Astrocyte (in vitro differentiated cells and primary cell): ENCODE measurements around the gene APOBEC4. TPM values are rescaled to one million over a fixed set of nuclear protein-coding genes. Genes with fewer than 3 reads are reported as not detected.

ENCODE experiments used
- DNase-seq: peaks from one replicate; pipeline ENCODE4 v3.0.0-alpha.2; 2010; ENCODE audit warnings: low read depth
- FAIRE-seq: peaks from 2 replicates; lab custom pipeline; 2011; peaks lifted over from hg19 to GRCh38; lab: Jason Lieb, UNC
- H2AFZ ChIP-seq: 2 replicates; pipeline ENCODE4 v1.6.0; 2012; ENCODE audit warnings: low read depth, low read length, inconsistent platforms
- H3K27ac ChIP-seq: 2 replicates; pipeline ENCODE4 v1.5.1; 2011; ENCODE audit warnings: low read depth, low read length, inconsistent platforms
- H3K27me3 ChIP-seq: 2 replicates; pipeline ENCODE4 v1.6.0; 2011; ENCODE audit warnings: low read length, inconsistent platforms; ENCODE audit not compliant: insufficient read depth
- H3K36me3 ChIP-seq: 2 replicates; pipeline ENCODE4 v1.5.1; 2011; ENCODE audit warnings: low read length, inconsistent platforms; ENCODE audit not compliant: insufficient read depth
- H3K4me1 ChIP-seq: 2 replicates; pipeline ENCODE4 v1.5.1; 2011; ENCODE audit warnings: low read length, inconsistent platforms; ENCODE audit not compliant: insufficient read depth
- H3K4me2 ChIP-seq: 2 replicates; pipeline ENCODE4 v1.6.0; 2012; ENCODE audit warnings: low read length, inconsistent platforms
- H3K4me3 ChIP-seq: 2 replicates; pipeline ENCODE4 v1.5.1; 2011; ENCODE audit warnings: low read depth, mild to moderate bottlenecking, low read length, inconsistent platforms; ENCODE audit not compliant: insufficient read depth
- H3K79me2 ChIP-seq: 2 replicates; pipeline ENCODE4 v1.6.0; 2012; ENCODE audit warnings: mild to moderate bottlenecking, low read length, inconsistent platforms; ENCODE audit not compliant: insufficient read depth
- H3K9ac ChIP-seq: 2 replicates; pipeline ENCODE4 v1.6.0; 2012; ENCODE audit warnings: mild to moderate bottlenecking, low read length, inconsistent platforms
- H3K9me3 ChIP-seq: 2 replicates; pipeline ENCODE4 v1.5.1; 2012; ENCODE audit warnings: low read depth, mild to moderate bottlenecking, low read length, inconsistent platforms; ENCODE audit not compliant: insufficient read depth
- H4K20me1 ChIP-seq: 2 replicates; pipeline ENCODE4 v1.6.0; 2012; ENCODE audit warnings: low read length, inconsistent platforms; ENCODE audit not compliant: insufficient read depth
- H3K27ac Mint-ChIP-seq: one replicate; pipeline ENCODE4 v1.8.0; 2021; ENCODE audit warnings: mild to moderate bottlenecking, mixed read lengths; ENCODE audit not compliant: unreplicated experiment
- H3K27me3 Mint-ChIP-seq: one replicate; pipeline ENCODE4 v1.8.0; 2021; ENCODE audit warnings: low read depth, mixed read lengths; ENCODE audit not compliant: unreplicated experiment
- H3K36me3 Mint-ChIP-seq: one replicate; pipeline ENCODE4 v1.8.0; 2021; ENCODE audit warnings: low read depth, mixed read lengths; ENCODE audit not compliant: unreplicated experiment
- H3K4me1 Mint-ChIP-seq: one replicate; pipeline ENCODE4 v1.8.0; 2021; ENCODE audit warnings: low read depth, mixed read lengths; ENCODE audit not compliant: unreplicated experiment
- H3K4me3 Mint-ChIP-seq: one replicate; pipeline ENCODE4 v1.8.0; 2021; ENCODE audit warnings: mild to moderate bottlenecking, moderate library complexity, mixed read lengths; ENCODE audit not compliant: unreplicated experiment
- H3K9me3 Mint-ChIP-seq: one replicate; pipeline ENCODE4 v1.8.0; 2021; ENCODE audit warnings: mild to moderate bottlenecking, mixed read lengths; ENCODE audit not compliant: unreplicated experiment
- CTCF ChIP-seq: IDR thresholded peaks from 2 replicates; pipeline ENCODE4 v1.5.1; 2011; ENCODE audit warnings: low read depth, mild to moderate bottlenecking, inconsistent platforms, low read length, moderate library complexity; ENCODE audit not compliant: insufficient read depth
- EZH2 ChIP-seq: IDR thresholded peaks from 2 replicates; pipeline ENCODE4 v1.6.1; 2012; ENCODE audit warnings: mild to moderate bottlenecking, low read length, inconsistent platforms; ENCODE audit not compliant: insufficient read depth
- total RNA-seq: library from RNA; stranded (reverse); gene quantifications from 2 replicates; pipeline ENCODE4 v1.2.1, GENCODE V29; 2021

APOBEC4 gene
- total RNA-seq, 1 donor from 2014 or later, result not detected

DNA sequence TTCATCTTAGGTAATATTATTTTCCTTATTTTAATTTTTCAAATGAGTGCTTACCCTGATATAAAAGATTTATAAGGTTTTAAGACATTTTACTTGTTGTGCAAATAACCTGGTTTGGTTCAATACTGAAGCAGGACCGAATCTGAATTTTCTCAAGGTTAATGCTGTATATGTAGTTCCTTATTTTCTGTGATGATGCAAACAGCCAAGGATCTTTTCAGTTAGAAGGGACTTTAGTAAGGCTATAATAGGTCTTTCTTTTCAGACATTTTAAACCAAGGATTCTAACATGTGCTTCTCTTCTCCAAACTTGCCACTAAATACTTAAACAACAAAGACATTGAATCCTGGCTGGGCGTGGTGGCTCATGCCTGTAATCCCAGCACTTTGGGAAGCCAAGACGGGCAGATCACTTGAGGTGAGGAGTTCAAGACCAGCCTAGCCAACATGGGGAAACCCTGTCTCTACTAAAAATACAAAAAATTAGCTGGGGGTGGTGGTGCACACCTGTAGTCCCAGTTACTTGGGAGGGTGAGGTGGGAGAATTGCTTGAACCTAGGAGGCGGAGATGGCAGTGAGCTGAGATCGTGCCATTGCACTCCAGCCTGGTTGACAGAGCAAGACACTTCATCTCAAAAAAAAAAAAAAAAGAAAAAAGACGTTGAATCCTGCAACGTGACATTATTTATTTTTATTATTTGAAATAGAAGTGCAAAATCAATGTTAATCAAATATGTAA lies 14.3 kb downstream of the APOBEC4 start:
- no peak for TF ChIP-seq EZH2
- no peak for TF ChIP-seq CTCF
- FAIRE-seq (no peak), DNase-seq (no peak)
- Histone ChIP-seq H2AFZ (no peak overlapping the region), H3K79me2 (peaks cover 37% of the 10 kb centered on the region), H3K4me1 (peaks cover 7% of the 10 kb centered on the region), H3K9me3 (no peaks in the 10 kb centered on the region), H4K20me1 (no peaks in the 10 kb centered on the region), H3K27ac (no peak overlapping the region), H3K36me3 (no peaks in the 10 kb centered on the region), H3K4me2 (no peak overlapping the region), H3K4me3 (no peak overlapping the region), H3K9ac (no peak overlapping the region), H3K27me3 (no peaks in the 10 kb centered on the region)
- Mint-ChIP-seq H3K4me3 (no peak overlapping the region), H3K4me1 (no peaks in the 10 kb centered on the region), H3K36me3 (no peaks in the 10 kb centered on the region), H3K27me3 (no peaks in the 10 kb centered on the region), H3K27ac (no peak overlapping the region), H3K9me3 (no peaks in the 10 kb centered on the region)

- peak overlapping the region; percentile 90 for H3K4me3 ChIP-seq
- H3K9ac ChIP-seq, result no peak overlapping the region
- peak overlapping the region; percentile 97 for H3K4me2 ChIP-seq
- peaks cover 11% of the 10 kb centered on the region for H4K20me1 ChIP-seq
- no peak for TF ChIP-seq EZH2
- TF ChIP-seq CTCF, result no peak
- no peak overlapping the region for H2AFZ ChIP-seq
- no peak overlapping the region for H3K27ac Mint-ChIP-seq
- no peak overlapping the region for H3K27ac ChIP-seq
- DNase-seq (no peak), FAIRE-seq (no peak)
- H3K27me3 ChIP-seq, result no peaks in the 10 kb centered on the region
- H3K9me3 Mint-ChIP-seq, result no peaks in the 10 kb centered on the region
- peaks cover 6% of the 10 kb centered on the region for H3K36me3 ChIP-seq
- H3K27me3 Mint-ChIP-seq, result no peaks in the 10 kb centered on the region
- H3K36me3 Mint-ChIP-seq, result no peaks in the 10 kb centered on the region
- H3K9me3 ChIP-seq, result no peaks in the 10 kb centered on the region
- peaks cover 14% of the 10 kb centered on the region for H3K4me1 ChIP-seq
- no peaks in the 10 kb centered on the region for H3K4me1 Mint-ChIP-seq
- H3K79me2 ChIP-seq, result peaks cover 55% of the 10 kb centered on the region
- peak overlapping the region; percentile 99 for H3K4me3 Mint-ChIP-seq
These were observed 16.3 kb downstream of the APOBEC4 start for GRCh38 chr1:183636783-183637182.

DNA sequence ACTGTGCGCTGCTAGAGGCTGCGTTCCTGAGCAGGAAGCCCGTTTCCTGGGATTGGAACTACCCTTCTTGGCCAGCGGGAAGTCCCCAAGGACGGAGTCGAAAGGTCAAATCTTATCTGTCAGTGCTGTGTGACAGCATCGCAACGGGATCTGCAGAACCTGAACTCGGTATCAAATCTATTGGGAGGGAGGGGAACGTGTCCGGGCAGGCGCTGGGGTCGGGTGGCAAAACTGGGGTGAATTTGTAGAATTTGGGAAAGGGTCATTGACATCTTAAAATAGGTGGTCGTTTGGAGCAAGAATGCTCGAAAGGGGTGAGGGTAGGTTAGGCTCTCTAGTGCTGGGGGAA lies 16.8 kb downstream of the APOBEC4 start:
- Mint-ChIP-seq H3K27me3 (no peaks in the 10 kb centered on the region), H3K9me3 (no peaks in the 10 kb centered on the region), H3K36me3 (no peaks in the 10 kb centered on the region), H3K27ac (peak overlapping the region; percentile 98), H3K4me1 (no peaks in the 10 kb centered on the region), H3K4me3 (peak overlapping the region; percentile 99)
- peaks cover 8% of the 10 kb centered on the region for H3K36me3 ChIP-seq
- peak overlapping the region; percentile 97 for H3K4me2 ChIP-seq
- H4K20me1 ChIP-seq, result peaks cover 13% of the 10 kb centered on the region
- H3K4me1 ChIP-seq, result peaks cover 16% of the 10 kb centered on the region
- no peak for TF ChIP-seq EZH2
- TF ChIP-seq CTCF, result no peak
- H3K9ac ChIP-seq, result peak overlapping the region; percentile 94
- H2AFZ ChIP-seq, result peak overlapping the region; percentile 94
- no peaks in the 10 kb centered on the region for H3K9me3 ChIP-seq
- H3K79me2 ChIP-seq, result peaks cover 59% of the 10 kb centered on the region
- H3K27ac ChIP-seq, result peak overlapping the region; percentile 44
- peak overlapping the region; percentile 90 for H3K4me3 ChIP-seq
- no peaks in the 10 kb centered on the region for H3K27me3 ChIP-seq
- FAIRE-seq (no peak), DNase-seq (no peak)
